Measurements from ENCODE around the gene FBN2. TPM values are rescaled to one million over a fixed set of nuclear protein-coding genes. Genes with fewer than 3 reads are reported as not detected.

FBN2 gene
- total RNA-seq, 4 donors from 2014 or later = 5.4 to 14.9 (median 10.1) TPM

DNA sequence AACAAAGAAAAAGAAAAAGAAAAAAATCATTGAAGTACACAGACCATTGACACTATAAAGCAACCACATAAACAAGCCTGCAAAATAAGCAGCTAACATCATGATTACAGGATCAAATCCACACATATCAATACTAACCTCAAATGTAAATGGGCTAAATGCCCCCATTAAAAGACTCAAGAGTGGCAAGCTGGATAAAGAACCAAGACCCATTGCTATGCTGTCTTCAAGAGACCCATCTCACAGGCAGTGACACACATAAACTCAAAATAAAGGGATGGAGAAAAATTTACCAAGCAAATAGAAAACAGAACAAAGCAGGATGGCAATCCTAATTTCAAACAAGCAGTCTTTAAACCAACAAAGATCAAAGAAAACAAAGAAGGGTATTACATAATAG is 15.7 kb upstream of the FBN2 start:
- peaks cover 0 to 22% (median 13%) of the 10 kb centered on the region in 4 donors for H3K9me3 ChIP-seq
- no peak for DNase-seq (ENCODE audit: extremely low spot score)
- no peaks in the 10 kb centered on the region for H3K36me3 ChIP-seq
- no peaks in the 10 kb centered on the region for H3K4me1 ChIP-seq
- no peaks in the 10 kb centered on the region for H3K27me3 ChIP-seq
- no peak overlapping the region for H3K27ac ChIP-seq (replicated peaks in 1 of 4)
- intact Hi-C loops (cut with DNase I) = no loop called here
- TF ChIP-seq POLR2AphosphoS5 (IDR thresholded peaks at IDR 0.05) (no peak), POLR2A (IDR thresholded peaks at IDR 0.05; ENCODE audit: low read depth) (no peak), EP300 (IDR thresholded peaks at IDR 0.05) (no peak)
- TF ChIP-seq, protein P1, sequence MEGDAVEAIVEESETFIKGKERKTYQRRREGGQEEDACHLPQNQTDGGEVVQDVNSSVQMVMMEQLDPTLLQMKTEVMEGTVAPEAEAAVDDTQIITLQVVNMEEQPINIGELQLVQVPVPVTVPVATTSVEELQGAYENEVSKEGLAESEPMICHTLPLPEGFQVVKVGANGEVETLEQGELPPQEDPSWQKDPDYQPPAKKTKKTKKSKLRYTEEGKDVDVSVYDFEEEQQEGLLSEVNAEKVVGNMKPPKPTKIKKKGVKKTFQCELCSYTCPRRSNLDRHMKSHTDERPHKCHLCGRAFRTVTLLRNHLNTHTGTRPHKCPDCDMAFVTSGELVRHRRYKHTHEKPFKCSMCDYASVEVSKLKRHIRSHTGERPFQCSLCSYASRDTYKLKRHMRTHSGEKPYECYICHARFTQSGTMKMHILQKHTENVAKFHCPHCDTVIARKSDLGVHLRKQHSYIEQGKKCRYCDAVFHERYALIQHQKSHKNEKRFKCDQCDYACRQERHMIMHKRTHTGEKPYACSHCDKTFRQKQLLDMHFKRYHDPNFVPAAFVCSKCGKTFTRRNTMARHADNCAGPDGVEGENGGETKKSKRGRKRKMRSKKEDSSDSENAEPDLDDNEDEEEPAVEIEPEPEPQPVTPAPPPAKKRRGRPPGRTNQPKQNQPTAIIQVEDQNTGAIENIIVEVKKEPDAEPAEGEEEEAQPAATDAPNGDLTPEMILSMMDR (IDR thresholded peaks at IDR 0.05) = no peak
- no peak overlapping the region for H3K4me3 ChIP-seq

DNA sequence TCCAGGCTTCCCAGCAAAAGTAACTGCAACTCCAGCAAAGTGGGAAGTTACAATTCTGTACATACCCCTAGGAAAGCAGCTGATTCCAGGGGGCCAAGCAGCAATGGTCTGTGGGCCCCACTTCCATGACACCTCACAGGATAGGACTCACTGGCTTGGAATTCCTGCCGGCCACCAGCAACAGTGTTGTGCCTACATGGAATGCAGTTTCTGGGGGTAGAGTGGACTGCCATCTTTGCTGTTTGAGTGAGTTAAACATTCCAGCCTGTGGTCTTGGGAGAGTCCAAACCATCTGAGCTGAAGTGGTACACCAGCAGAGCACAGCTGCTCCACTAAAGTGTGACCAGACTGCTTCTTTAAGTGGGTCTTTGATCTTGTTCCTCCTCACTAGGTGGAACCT is 13.4 kb upstream of the FBN2 start:
- Histone ChIP-seq H3K9me3 (peaks cover 0 to 17% (median 13%) of the 10 kb centered on the region in 4 donors), H3K4me1 (no peaks in the 10 kb centered on the region), H3K27me3 (no peaks in the 10 kb centered on the region), H3K27ac (replicated peaks in 1 of 4) (no peak overlapping the region), H3K36me3 (no peaks in the 10 kb centered on the region), H3K4me3 (no peak overlapping the region)
- intact Hi-C loops (cut with DNase I) = no loop called here
- DNase-seq (ENCODE audit: extremely low spot score) = no peak
- TF ChIP-seq EP300 (IDR thresholded peaks at IDR 0.05) (no peak), POLR2A (IDR thresholded peaks at IDR 0.05; ENCODE audit: low read depth) (no peak), POLR2AphosphoS5 (IDR thresholded peaks at IDR 0.05) (no peak)
- TF ChIP-seq, protein P1 (IDR thresholded peaks at IDR 0.05) = no peak
- no CpG with 5 or more reads among the region's 1 CpG for WGBS

DNA sequence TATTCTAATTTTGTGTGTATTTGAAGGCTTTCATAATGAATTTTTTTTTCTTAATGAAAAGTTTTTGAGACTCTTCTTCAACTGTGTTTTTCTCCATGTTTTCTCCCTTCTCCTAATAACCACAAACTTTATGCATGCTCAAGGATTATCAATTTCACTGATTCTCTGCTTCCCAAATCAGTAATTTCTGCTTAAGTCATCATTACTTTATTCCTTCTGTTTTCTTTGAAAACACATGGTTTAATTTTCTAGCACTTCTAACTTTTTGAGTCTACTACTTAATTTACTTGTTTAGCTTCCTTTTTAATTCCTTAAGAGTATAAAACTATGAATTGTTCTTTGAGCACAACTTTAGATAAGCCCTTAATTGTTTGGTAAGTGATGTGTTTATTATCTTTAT is 11.5 kb upstream of the FBN2 start:
- Histone ChIP-seq H3K27ac (replicated peaks in 1 of 4) (no peak overlapping the region), H3K9me3 (peaks cover 0 to 21% (median 14%) of the 10 kb centered on the region in 4 donors), H3K27me3 (no peaks in the 10 kb centered on the region), H3K4me1 (no peaks in the 10 kb centered on the region), H3K4me3 (no peak overlapping the region), H3K36me3 (no peaks in the 10 kb centered on the region)
- DNase-seq (ENCODE audit: extremely low spot score) = no peak
- intact Hi-C loops (cut with DNase I) = no loop called here
- TF ChIP-seq POLR2A (IDR thresholded peaks at IDR 0.05; ENCODE audit: low read depth) (no peak), POLR2AphosphoS5 (IDR thresholded peaks at IDR 0.05) (no peak), EP300 (IDR thresholded peaks at IDR 0.05) (no peak)
- TF ChIP-seq, protein P1 (IDR thresholded peaks at IDR 0.05) = no peak

DNA sequence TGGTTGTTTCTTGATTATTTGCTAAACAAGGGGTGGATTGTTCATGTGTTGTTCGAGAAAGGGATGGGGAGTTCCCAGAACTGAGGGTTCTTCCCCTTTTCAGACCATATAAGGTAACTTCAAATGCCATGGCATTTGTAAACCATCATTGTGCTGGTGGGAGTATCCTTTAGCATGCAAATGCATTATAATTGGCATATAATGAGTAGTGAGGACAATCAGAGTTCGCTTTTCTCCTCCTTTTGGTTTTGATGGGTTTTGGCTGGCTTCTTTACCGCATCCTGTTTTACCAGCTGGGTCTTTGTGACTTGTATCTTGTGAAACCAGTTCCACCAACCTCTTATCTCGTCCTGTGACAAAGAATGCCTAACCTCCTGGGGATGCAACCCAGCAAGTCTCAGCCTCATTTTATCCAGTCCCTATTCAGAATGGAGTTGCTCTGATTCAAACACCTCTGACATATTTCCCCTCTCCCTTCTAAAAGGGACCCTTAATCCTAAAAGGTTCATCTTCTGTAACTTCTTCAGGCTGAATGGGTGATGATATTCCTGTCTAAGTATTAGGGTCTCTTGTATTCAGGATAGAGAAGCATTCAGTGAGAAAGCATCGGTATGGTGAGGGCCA is 8.7 kb upstream of the FBN2 start:
- H3K4me1 ChIP-seq = no peaks in the 10 kb centered on the region
- no peaks in the 10 kb centered on the region for H3K36me3 ChIP-seq
- H3K4me3 ChIP-seq = no peak overlapping the region
- no peak for DNase-seq (ENCODE audit: extremely low spot score)
- intact Hi-C loops (cut with DNase I) = no loop called here
- H3K27ac ChIP-seq (replicated peaks in 1 of 4) = no peak overlapping the region
- no peak for TF ChIP-seq POLR2AphosphoS5 (IDR thresholded peaks at IDR 0.05)
- no peak for TF ChIP-seq POLR2A (IDR thresholded peaks at IDR 0.05; ENCODE audit: low read depth)
- TF ChIP-seq, protein P1 (IDR thresholded peaks at IDR 0.05) = no peak
- no peak for TF ChIP-seq EP300 (IDR thresholded peaks at IDR 0.05)
- peaks cover 0 to 16% (median 3%) of the 10 kb centered on the region in 4 donors for H3K9me3 ChIP-seq
- 86% methylated on average over 5 of the region's 5 CpGs for WGBS
- H3K27me3 ChIP-seq = no peaks in the 10 kb centered on the region

DNA sequence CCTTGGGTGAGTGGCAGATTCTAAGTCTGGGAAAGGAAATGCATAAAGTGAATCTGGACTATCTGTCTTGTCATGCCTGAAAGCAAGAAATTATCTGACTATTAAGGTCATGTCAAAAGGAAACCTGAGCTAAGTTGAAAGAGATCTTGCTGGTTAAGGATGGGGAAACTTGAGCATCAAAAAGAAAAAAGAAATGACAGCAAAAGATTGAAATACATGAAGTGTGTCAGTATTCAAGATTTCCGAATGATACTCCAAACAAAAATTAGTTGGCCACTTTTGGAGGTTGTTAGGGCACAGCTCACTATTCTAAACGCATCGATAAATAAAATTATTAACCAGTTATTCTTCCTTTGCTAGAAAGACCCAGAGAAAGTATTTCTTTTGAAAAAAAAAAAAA is 3.3 kb upstream of the FBN2 start:
- H3K27me3 ChIP-seq = peaks cover 0 to 24% (median 5%) of the 10 kb centered on the region in 4 donors
- intact Hi-C loops (cut with DNase I) = no loop called here
- peaks cover 0 to 16% (median 3%) of the 10 kb centered on the region in 4 donors for H3K9me3 ChIP-seq
- no peak for TF ChIP-seq POLR2AphosphoS5 (IDR thresholded peaks at IDR 0.05)
- TF ChIP-seq EP300 (IDR thresholded peaks at IDR 0.05) = no peak
- no peak for TF ChIP-seq POLR2A (IDR thresholded peaks at IDR 0.05; ENCODE audit: low read depth)
- TF ChIP-seq, protein P1 (IDR thresholded peaks at IDR 0.05) = no peak
- H3K4me1 ChIP-seq = peaks cover 13 to 28% (median 27%) of the 10 kb centered on the region in 4 donors
- no peak for DNase-seq (ENCODE audit: extremely low spot score)
- H3K36me3 ChIP-seq = no peaks in the 10 kb centered on the region
- WGBS = 79% methylated on average over 3 of the region's 3 CpGs
- H3K4me3 ChIP-seq = no peak overlapping the region
- no peak overlapping the region for H3K27ac ChIP-seq (replicated peaks in 1 of 4)

All from esophagus muscularis mucosa (tissue), 4 donors.